ENCODE measurements around the gene NSFL1C.

DNA sequence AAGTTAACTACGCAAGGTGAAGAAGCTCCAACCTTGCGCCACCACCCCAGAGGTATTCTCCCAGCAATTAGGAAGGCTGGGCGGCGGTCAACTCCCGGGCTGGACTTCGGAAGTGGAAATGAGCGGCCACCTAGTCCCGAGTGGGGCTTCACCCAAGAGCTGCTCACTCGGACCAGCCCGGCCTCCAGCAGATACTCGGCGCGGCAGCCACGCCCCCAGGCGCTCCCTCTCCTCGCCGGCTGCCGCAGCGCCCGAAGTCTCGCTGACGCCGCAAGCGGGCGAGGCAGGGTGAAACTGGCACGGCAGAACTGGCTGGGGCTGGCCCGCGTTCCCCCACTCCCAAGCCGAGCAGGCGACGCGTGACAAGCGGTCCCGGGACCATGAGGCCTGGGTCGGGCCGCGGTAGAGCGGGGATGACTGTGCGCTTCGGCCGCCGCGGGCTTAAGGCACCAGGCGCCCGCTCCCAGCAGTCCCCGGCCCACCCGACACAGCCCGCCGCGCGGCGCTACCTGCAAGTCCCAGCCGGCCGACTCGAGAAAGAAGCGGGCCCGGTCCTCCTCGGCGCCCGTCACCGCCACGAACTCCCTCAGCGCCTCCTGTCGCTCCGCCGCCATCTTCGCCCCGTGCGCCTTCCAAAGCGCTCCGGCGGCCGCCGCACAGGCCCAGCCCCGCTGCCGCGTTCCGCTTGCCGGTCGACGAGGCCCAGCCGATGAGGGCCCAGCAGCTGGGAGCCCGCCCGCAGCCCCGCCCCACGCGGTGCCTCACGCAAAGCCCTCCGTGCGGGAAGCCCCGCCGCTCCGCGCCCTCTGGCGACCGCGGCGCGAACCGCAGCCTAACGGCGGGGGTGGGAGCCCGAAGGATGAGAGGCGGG lies at the start of gene NSFL1C:
- TF ChIP-seq EZH2 (IDR thresholded peaks at IDR 0.05; ENCODE audit: insufficient read depth, poor library complexity, severe bottlenecking) (no peak), EZH2phosphoT487 (IDR thresholded peaks at IDR 0.05; ENCODE audit: insufficient read depth, low read depth) (no peak)

Data from GM23248 (cell line).